ENCODE results near the gene FAM241B. TPM values are rescaled to one million over a fixed set of nuclear protein-coding genes. Genes with fewer than 3 reads are reported as not detected.

Gene FAM241B
- total RNA-seq, 2 experiments from 2014 or later, result 10.9 to 11.8 TPM

- ChIA-PET CTCF (interaction anchor here (0.7 to 11.8 kb wide), 9 partner anchors 7 to 128 kb away, joined by 3 to 247 read pairs (median 5); partner anchors contain the start of gene FAM241B), POLR2A (interaction anchor here (0.6 to 1.0 kb wide), 2 partner anchors 109 to 120 kb away, joined by 3 to 4 read pairs; no protein-coding TSS in a partner anchor)
- no peak overlapping the region for H3K4me3 Mint-ChIP-seq
- peaks cover 5% of the 10 kb centered on the region for H3K4me1 Mint-ChIP-seq (ENCODE audit: low read depth)
- peaks cover 6% of the 10 kb centered on the region for H3K36me3 Mint-ChIP-seq
- H3K27me3 Mint-ChIP-seq, result no peaks in the 10 kb centered on the region
- DNase-seq, result no peak
- H3K27ac Mint-ChIP-seq, result no peak overlapping the region
- no peaks in the 10 kb centered on the region for H3K9me3 Mint-ChIP-seq
- intact Hi-C loops (cut with micrococcal nuclease), result no loop called here
Measured at GRCh38 chr10:69635428-69636272, 5.6 kb downstream of the FAM241B start.

DNA sequence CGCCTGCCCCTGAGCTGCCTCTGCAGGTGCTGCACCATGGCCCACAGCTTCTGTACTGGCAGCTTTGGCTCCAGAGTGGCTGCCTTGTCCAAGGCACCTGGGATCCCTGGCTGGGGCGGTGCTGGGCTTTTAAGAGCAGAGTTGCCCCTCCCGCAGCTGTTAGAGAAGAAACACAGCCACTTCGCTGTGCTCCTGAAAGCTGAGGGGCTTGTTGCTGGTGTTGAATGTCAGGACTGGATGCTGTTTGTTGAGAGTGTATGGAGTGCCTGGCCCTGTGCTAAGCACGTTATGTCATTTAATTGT is 6.2 kb downstream of the FAM241B start:
- Mint-ChIP-seq H3K9me3 (no peaks in the 10 kb centered on the region), H3K4me3 (no peak overlapping the region), H3K36me3 (peaks cover 6% of the 10 kb centered on the region), H3K27me3 (no peaks in the 10 kb centered on the region), H3K4me1 (ENCODE audit: low read depth) (peaks cover 2% of the 10 kb centered on the region), H3K27ac (no peak overlapping the region)
- intact Hi-C loops (cut with micrococcal nuclease), result no loop called here
- DNase-seq, result no peak
- POLR2A ChIA-PET, result interaction anchor here (1.0 kb wide), 1 partner anchor 121 kb away, joined by 4 read pairs; no protein-coding TSS in a partner anchor
- CTCF ChIA-PET, result interaction anchor here (0.7 to 11.8 kb wide), 13 partner anchors 7 to 159 kb away, joined by 3 to 247 read pairs (median 5); partner anchors contain the start of gene FAM241B

- POLR2A ChIA-PET, result interaction anchor here (1.0 kb wide), 1 partner anchor 121 kb away, joined by 4 read pairs; no protein-coding TSS in a partner anchor
- Mint-ChIP-seq H3K27ac (no peak overlapping the region), H3K36me3 (peaks cover 6% of the 10 kb centered on the region), H3K4me3 (no peak overlapping the region), H3K4me1 (ENCODE audit: low read depth) (no peaks in the 10 kb centered on the region), H3K27me3 (no peaks in the 10 kb centered on the region), H3K9me3 (no peaks in the 10 kb centered on the region)
- CTCF ChIA-PET, result interaction anchor here (0.7 to 11.8 kb wide), 22 partner anchors 8 to 203 kb away, joined by 3 to 247 read pairs (median 3); partner anchors contain the start of gene FAM241B
- DNase-seq, result peak; percentile 47
- intact Hi-C loops (cut with micrococcal nuclease), result no loop called here
Measured at GRCh38 chr10:69636626-69637605, 6.9 kb downstream of the FAM241B start.

GRCh38 chr10:69638642-69639041 is 8.6 kb downstream of the FAM241B start:
- no peak overlapping the region for H3K4me3 Mint-ChIP-seq
- ChIA-PET CTCF (interaction anchor here (0.6 to 11.8 kb wide), 11 partner anchors 10 to 211 kb away, joined by 3 to 247 read pairs (median 3); partner anchors contain the start of gene FAM241B), POLR2A (no interaction called here)
- H3K36me3 Mint-ChIP-seq, result no peaks in the 10 kb centered on the region
- intact Hi-C loops (cut with micrococcal nuclease), result loop anchor here (1.0 kb wide), 1 partner anchor 123 kb away; no protein-coding TSS in a partner anchor
- no peak overlapping the region for H3K27ac Mint-ChIP-seq
- no peaks in the 10 kb centered on the region for H3K4me1 Mint-ChIP-seq (ENCODE audit: low read depth)
- H3K27me3 Mint-ChIP-seq, result no peaks in the 10 kb centered on the region
- no peaks in the 10 kb centered on the region for H3K9me3 Mint-ChIP-seq
- no peak for DNase-seq

DNA sequence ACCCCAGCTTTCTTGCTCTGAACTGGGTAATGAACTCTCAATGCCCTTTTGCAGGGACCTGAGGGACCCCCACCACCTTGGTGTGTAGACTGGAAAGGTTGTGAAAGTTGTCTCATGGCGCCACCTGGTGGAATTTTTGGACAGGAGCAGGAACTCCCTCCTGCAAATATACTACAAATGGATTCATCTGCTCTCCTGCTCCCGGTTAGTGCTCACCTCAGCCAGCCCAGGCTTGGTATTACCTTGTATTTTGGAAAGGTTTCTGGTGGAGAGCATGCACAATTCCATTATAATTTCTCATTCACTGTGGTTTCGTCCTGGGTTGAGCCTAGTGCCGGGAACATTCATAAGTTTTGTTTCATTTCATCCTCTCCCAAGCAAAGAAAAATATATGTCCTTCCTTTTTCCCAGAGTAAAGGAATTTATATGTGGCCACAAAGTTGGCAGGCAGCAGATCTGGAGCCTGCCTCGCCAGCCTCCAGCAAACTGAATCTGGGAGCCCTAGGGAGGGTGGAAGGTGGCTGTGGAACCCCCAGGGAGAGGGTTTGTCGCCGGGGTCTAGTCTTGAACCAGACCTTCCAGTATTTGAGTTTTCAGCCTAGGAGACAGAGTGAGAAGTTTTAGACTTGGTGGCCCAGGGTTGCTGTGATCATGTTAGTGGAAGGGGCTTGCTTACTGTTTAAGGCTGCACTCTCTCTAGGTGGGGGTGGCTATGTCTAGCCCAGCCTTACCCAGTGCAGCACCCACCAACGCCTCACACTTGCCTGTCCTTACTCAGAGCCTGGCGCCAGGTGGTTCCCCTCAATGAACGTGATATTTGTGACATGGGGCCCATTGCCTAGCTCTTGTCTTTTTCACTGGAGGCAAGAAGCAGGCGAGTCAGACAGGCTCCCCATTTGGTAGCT is 9.5 kb downstream of the FAM241B start:
- H3K4me1 Mint-ChIP-seq (ENCODE audit: low read depth), result no peaks in the 10 kb centered on the region
- no peaks in the 10 kb centered on the region for H3K36me3 Mint-ChIP-seq
- no peak overlapping the region for H3K4me3 Mint-ChIP-seq
- ChIA-PET CTCF (interaction anchor here (1.0 to 11.8 kb wide), 10 partner anchors 7 to 275 kb away, joined by 3 to 247 read pairs (median 5); partner anchors contain the start of gene FAM241B), POLR2A (no interaction called here)
- peak; percentile 76 for DNase-seq
- no peaks in the 10 kb centered on the region for H3K9me3 Mint-ChIP-seq
- intact Hi-C loops (cut with micrococcal nuclease), result loop anchor here (1.0 to 10.0 kb wide), 3 partner anchors 124 to 275 kb away; partner anchors contain the start of gene COL13A1
- no peak overlapping the region for H3K27ac Mint-ChIP-seq
- H3K27me3 Mint-ChIP-seq, result no peaks in the 10 kb centered on the region

DNA sequence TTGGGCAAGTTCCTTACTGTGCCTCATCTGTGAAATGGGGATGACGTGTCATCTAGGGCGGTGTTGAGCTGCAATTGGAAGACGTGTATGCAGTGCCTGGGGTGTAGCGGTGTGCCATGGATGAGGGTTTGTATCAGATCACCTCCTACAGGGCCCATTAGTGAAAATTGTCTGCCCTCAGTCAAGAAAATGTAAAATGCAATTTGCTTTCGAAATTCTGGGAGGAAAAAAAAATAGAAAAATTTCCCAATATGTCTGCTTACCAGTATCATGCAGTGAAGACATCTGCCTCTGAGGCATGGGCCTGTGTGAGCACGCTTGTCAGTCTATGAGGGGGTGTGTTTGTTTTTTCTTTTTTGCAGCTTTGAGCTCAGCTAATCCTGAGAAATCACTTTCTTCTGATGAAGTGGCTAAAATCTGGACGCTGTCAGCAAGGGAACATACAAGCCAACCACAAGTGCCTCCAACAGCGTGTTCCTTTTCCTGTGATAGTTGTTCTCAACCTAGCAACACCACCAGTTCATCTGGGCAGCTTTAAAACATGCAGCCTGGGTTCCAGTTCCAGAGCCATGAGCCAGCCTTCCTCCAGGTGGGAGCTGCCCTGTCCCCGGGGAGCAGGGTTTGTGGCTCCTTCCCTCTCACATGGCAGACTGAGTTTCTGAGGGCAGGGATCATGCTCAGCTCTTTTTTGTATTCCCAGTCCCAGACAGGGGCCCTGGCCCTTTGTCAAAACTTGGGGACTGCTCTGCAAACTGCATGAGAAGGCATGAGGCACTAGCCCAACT is 10.3 kb downstream of the FAM241B start:
- POLR2A ChIA-PET, result no interaction called here

GRCh38 chr10:69641261-69641980 is 11.4 kb downstream of the FAM241B start:
- no peak for DNase-seq
- Mint-ChIP-seq H3K4me3 (no peak overlapping the region), H3K36me3 (no peaks in the 10 kb centered on the region), H3K9me3 (no peaks in the 10 kb centered on the region), H3K4me1 (ENCODE audit: low read depth) (no peaks in the 10 kb centered on the region), H3K27ac (no peak overlapping the region), H3K27me3 (no peaks in the 10 kb centered on the region)
- ChIA-PET POLR2A (interaction anchor here (1.6 kb wide), 1 partner anchor 12 kb away, joined by 3 read pairs; no protein-coding TSS in a partner anchor), CTCF (interaction anchor here (0.6 to 11.8 kb wide), 11 partner anchors 9 to 1789 kb away, joined by 3 to 247 read pairs (median 5); no protein-coding TSS in a partner anchor)
- intact Hi-C loops (cut with micrococcal nuclease), result loop anchor here (5.0 to 10.0 kb wide), 2 partner anchors 161 to 273 kb away; partner anchors contain the start of gene COL13A1

More for the DNA sequence above, 10.3 kb downstream of the FAM241B start:
- Mint-ChIP-seq H3K9me3 (no peaks in the 10 kb centered on the region), H3K4me3 (no peak overlapping the region), H3K27me3 (no peaks in the 10 kb centered on the region), H3K4me1 (ENCODE audit: low read depth) (no peaks in the 10 kb centered on the region), H3K27ac (no peak overlapping the region), H3K36me3 (no peaks in the 10 kb centered on the region)
- CTCF ChIA-PET, result interaction anchor here (0.8 to 11.8 kb wide), 6 partner anchors 8 to 405 kb away, joined by 3 to 247 read pairs (median 5); no protein-coding TSS in a partner anchor
- DNase-seq, result no peak
- intact Hi-C loops (cut with micrococcal nuclease), result loop anchor here (5.0 to 10.0 kb wide), 2 partner anchors 162 to 274 kb away; partner anchors contain the start of gene COL13A1

DNA sequence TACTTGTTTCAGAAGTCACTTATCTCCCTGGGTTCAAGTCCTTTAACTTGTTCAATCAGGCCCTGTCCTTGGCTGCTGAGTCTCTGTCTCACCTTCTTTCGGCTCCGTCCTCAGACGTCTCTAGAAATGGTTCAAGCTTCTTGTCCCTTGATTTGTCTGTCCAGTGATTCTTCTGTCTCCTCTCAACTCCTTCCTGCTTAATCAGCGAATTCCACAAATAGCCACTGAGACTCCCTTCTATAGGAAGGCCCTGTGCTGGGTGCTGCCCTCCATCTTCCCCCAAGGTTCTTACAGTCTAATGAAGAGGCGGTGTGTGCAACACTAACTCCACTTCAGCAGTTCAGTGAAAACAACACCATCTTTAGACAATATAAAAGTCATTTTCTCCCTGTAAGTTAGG is 12.7 kb downstream of the FAM241B start:
- no peak for DNase-seq
- H3K27ac Mint-ChIP-seq, result no peak overlapping the region
- CTCF ChIA-PET, result interaction anchor here (0.7 to 11.8 kb wide), 5 partner anchors 11 to 272 kb away, joined by 3 to 247 read pairs (median 16); no protein-coding TSS in a partner anchor
- no peaks in the 10 kb centered on the region for H3K27me3 Mint-ChIP-seq
- no peaks in the 10 kb centered on the region for H3K4me1 Mint-ChIP-seq (ENCODE audit: low read depth)
- H3K4me3 Mint-ChIP-seq, result no peak overlapping the region
- intact Hi-C loops (cut with micrococcal nuclease), result loop anchor here (5.0 to 10.0 kb wide), 2 partner anchors 160 to 272 kb away; partner anchors contain the start of gene COL13A1
- H3K9me3 Mint-ChIP-seq, result no peaks in the 10 kb centered on the region
- H3K36me3 Mint-ChIP-seq, result no peaks in the 10 kb centered on the region
- POLR2A ChIA-PET, result interaction anchor here (1.6 kb wide), 1 partner anchor 14 kb away, joined by 3 read pairs; no protein-coding TSS in a partner anchor

DNA sequence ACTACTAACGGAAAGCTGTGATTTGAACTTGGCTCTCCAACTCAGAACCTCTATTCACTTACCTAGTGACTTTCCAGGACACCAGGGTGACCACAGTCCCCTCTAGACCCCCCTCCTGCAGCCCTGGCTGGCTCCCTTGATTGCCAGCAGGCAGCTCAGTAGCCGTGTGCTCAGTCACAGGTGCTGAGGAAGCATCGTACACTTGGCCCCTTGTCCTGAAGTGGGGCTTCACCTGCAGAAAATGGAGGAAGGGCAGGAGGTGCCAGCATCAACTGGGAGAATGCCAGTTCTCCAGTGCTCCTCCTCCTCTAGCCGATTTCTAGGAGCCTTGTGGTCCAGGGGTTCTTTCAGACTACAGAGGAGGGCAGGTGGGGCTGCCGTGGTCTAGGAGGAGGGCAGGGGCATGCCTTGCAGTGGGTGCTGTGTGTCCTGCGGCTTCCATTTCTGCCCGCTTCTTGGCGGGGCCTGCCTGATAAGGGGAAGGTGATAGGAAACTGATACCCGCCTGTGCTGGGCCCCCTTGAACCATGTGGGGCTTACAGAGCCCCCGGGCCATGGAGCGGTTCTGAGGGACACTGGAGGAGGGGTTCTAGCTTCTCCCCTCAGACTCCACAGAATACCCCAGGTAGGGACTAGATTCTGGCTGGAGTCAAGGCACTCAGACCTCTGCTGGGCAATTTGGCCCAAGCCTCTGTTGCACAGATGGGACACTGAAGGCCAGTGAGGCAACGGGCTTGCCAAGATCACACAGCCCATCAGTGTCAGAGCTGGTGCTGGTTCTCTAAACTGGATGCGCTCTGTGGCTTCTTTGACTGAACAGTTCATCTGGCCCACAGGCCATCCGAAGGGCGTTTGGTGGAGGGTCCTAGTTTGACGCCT is 14.0 kb downstream of the FAM241B start:
- no peaks in the 10 kb centered on the region for H3K9me3 Mint-ChIP-seq
- intact Hi-C loops (cut with micrococcal nuclease), result loop anchor here (1.0 to 10.0 kb wide), 3 partner anchors 73 to 271 kb away; partner anchors contain the start of gene COL13A1
- POLR2A ChIA-PET, result interaction anchor here (0.7 kb wide), 1 partner anchor 36 kb away, joined by 3 read pairs; no protein-coding TSS in a partner anchor

More for the DNA sequence above, 14.0 kb downstream of the FAM241B start:
- H3K4me3 Mint-ChIP-seq, result no peak overlapping the region
- no peak overlapping the region for H3K27ac Mint-ChIP-seq
- H3K4me1 Mint-ChIP-seq (ENCODE audit: low read depth), result no peaks in the 10 kb centered on the region
- H3K27me3 Mint-ChIP-seq, result no peaks in the 10 kb centered on the region
- H3K36me3 Mint-ChIP-seq, result no peaks in the 10 kb centered on the region
- CTCF ChIA-PET, result interaction anchor here (0.7 to 11.8 kb wide), 14 partner anchors 10 to 270 kb away, joined by 3 to 247 read pairs (median 4); no protein-coding TSS in a partner anchor
- no peak for DNase-seq
